NCI-H526 (cell line): Measurements from ENCODE around the gene CENPM.

Experiments
- DNase-seq, 2 experiments: peaks; one replicate each; lab custom pipeline; 2025; lab: John Stamatoyannopoulos, UW

The CENPM gene

DNA sequence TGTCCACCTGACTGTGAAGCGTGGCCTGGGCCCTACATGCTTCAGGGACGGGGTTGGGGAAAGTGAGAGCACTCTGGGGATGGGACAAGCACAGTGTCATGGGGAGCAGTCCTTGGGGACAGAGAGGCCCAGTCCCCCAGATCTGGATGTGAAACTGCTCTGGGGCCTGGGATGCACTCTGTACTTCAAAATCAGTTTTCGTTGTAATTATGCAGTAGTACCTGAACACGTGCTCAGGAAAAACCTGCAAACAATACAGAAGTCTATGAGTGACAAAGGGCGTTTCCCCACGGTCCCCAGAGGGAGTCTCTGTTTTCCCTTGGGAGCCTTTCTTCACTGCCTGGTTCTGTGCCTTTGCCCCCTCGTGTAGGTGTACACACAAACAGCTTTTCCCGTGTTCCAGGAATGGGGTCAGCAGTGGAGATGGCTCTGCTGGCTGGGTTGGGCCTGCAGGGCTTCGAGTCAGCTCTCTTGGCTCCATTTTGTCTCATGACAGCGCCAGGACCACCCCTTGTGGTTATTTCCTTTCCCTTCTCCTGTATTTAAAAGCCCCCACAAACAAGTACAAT lies 15.2 kb downstream of the CENPM start:
- DNase-seq = peak in 1 of 2 experiments; percentile 49

DNA sequence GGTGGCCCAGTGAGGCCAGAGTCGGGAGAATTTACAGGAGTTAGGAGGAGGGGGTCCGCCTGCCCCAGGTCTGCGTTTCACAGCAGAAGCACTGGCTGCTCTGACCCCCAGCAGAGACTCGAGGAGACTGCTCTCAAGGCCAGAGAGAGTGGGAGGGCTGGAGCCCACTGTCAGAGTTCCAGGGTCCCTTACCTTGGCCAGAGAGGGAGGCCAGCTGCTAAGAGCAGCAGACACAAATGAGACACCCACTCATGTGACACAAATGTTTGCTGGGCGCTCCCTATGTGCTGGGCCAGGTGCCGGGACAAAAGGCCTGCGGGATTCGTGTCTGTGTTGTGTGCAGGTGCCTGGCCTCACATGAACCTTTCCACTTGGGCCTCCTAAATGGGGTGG lies 17.5 kb downstream of the CENPM start:
- no peak for DNase-seq

DNA sequence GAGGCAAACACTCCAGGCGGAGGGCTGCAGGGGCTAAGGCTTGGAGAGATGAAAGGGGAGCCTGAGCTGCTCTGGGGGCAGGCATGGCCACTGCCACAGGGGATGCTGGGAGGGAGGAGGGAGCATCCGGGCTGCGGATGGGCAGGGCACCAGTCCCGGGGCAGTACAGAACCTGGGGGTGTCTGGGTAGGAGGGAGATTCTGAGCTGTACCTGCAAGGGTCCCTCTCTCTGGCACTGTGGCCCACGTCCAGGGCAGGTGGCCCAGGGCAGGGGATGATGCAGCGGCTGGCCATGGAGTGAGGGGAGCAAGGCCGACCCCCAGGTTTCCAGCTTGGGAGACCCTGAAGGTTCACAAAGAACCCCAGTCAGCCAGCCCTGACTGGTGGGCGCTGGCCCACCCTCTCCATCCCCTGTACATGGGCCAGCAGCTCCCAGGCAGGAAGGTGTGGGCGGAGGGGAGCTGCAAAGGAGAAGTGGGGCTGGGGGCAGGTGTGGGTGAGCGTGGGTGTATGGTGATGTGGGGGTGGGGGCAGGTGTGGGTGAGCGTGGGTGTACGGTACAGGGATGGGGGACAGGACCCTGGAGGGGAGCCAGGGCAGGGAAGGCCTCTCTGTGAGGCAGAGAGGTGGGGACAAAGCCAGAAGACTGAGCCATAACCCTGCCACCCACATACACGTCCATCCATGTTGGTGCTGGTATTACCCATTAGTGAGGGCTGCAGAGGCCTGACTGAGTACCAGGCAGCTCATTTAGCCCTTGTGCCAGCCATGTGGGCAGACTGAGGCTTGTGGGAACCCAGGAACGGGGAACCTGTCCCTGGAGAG lies 18.1 kb downstream of the CENPM start:
- no peak for DNase-seq

DNA sequence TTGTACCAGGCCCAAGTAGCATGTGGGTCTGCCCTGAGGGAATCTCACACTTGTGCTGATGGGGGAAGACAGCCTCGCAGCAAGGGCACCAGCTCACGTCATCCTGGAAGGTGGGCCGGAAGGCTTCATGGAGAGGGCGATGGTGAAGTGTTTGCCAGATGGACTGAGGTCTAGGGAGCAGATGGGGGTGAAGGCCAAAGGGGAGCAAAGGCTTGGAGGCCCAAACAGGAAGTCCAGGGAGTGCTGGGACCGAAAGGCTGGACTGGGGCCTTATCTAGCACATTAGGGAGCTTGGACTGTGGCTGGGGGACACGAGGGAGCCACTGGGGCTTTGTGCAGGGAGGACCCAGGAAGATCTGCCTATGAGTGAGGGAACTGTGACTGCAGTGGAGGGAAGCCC lies 19.1 kb downstream of the CENPM start:
- no peak for DNase-seq

DNA sequence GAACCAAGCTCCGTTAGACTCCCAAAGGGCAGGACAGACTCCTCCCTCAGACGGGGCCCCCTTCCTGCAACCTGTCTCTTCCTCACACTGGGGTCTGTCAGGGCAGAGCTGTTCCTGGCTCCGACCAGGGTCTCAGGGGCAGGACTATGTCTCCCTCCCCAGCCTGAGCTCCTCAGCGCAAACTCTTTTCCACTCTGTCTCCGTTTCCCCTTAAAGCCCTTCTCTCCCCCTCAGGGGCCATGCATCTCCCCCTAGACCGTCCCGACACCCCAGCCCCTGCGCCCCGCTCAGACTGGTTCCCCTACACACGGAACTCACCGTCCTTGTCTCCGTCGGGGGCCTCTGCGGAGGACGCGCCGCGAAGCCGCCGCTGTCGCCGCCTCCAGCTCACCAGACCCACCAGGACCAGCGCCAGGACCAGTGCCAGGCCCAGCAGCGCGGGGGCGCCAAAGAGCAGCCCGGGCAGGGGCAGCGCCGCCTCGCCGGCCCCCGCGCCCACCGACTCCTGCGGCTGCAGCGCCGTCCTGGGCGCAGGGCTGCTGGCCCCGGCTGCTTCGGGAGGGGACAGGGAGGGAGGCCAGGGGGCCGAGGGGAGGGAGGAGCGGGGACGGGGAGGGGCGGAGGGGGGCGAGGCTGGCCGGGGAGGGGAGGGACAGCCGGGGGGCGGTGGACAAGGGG lies 21.0 kb downstream of the CENPM start:
- DNase-seq = peak in 1 of 2 experiments; percentile 62

DNA sequence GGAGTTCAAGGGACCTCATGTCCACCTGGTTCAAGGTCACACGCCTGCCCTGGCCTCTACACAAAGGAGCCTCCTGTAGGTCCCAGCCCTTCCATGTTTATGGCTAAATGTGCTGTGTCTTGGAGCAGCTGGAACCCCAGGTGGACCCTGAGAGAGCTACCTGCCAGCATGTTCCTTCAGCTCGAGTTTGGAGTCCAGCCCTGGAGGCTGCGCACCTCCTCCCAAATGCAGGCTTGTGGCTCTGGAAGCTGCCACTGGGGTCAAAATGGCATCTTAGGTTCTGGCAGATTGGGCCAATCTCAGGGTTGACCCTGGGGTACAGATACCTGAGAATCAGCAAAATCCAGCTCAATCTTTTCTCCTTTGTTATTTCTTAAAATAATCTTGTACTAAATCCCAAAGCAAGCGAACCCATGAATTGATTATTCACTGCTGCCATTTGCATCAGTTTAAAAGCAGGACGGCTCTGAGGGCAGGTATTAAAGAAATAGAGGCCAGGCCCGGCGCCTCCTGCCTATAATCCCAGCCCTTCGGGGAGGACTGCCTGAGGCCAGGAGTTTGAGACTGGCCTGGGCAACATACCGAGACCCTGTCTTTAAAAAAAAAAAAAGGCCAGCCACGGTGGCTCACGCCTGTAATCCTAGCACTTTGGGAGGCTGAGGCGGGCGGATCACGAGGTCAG lies 23.2 kb downstream of the CENPM start:
- DNase-seq = no peak

DNA sequence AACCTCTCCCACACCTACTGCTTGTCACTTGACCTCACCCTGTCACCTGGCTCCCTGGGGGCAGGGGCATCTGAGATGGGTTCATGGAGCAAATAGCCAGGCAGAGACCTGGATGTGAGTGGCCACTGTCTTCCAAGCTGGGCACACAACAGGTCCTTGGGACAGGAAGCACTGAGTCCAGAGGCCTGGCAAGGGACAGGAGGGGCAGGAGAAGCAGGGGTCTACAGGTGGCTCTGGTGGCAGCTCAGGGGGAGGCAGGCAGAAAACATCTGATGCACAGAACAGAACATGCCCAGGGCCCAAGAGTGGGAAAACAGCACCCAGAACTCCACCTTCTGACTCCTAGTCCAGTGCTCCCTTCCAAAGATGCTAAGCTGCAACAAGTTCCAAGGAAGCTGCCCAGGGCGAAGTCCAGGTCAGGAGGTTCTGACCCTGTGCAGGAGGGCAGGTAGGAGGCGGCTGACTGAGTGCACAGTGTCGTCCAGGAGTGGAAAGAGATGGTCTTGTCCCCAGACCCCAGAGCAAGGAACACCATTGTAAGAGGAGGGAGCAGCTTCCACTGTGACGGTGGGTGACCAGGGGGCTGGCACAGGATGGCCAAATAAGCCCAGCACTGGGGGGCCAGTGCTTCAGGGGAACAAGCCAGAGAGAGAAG lies 23.9 kb downstream of the CENPM start:
- DNase-seq = no peak

DNA sequence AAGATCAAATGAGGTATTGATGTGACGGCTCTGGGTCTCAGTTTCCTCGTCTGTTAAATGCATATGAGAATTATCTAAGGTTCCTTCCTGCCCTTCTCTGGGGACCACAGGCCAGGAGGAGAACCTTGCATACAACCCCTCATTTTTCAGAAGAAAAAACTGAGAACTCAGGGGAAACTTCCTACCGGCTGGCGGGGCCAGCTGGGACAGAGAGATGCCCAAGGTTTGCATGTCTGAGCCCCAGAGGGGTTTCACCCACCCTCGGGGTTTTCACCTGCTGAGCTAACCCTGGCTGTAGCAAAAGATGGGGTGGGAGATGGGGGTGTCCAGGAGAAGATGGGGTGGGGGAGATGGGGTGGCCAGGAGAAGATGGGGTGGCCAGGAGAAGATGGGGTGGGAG lies 24.6 kb downstream of the CENPM start:
- no peak for DNase-seq

DNA sequence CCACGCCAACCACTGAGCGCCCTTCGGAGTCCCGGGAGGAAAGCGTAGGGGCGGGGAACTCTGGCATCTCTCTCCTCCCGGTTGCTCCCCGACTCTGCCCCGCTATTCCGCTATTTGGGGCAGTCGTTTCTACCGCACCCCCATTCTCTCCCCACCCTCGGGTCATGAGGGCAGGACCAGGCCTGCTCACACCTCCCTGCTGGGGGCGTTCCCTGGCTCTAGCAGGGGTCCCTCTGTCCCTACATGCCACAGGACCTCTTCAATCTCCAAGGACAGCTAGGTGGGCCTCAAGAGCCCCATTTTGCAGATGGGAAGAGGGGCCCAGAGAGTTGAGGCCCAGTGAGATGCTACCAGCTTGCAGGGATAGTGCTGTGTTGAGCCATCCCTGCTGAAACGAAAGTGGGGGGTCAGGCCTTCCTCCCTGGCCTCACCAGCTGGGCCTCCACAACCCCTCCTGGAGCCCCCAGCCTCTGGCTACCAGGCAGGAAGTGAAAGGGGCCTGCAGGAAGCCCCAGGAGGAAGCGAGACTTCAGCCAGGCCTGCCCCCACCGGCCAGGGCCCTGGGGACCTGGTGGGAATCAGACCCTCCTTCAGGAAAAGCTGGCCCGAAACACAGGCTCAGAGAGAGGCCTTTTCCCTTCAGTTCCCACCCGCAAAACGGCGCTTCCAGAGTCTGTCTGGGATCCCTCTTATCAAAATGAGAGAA lies 26.5 kb downstream of the CENPM start:
- DNase-seq = no peak

DNA sequence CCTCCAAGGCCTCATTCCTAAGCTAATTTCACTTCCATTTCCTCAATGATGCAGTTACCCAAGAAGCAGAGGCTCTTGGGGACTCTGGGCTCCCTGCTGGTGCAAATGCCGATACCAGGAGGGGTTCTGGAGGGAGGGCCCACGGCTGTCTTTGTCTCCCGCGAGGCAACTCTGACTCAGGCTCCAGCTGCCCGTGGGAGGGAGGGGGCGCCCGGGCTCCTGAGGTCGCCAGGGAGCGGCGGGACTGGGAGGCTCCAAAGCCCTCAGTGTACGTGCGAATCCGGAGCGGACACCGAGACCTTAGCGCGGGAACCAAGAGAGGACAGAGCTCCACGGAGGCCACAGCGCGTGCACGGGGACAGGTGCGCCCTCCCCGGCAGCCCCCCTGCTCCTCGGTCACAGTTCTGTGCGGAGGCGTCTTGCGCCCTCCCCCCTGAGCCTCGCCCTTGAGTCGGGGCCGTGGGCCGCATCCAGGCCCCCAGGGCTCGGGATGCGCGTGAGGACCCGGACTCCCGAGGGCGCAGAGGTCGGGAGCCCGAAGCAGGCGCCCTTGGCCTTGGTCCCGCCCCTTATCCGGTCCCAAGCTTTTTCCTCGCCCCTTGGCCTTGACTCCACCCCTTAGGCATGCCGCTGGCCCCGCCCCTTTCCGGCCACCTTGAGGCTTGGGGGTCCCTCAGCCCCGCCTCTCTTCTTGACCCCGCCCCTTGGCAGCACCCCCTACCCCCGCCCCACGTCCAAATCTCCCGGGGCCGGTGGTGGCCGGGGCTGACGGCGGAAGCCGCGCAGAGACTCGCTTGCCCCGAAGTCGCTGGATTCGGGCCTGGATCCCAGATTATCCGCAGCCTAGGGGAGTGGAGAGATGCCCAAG lies 27.4 kb downstream of the CENPM start:
- DNase-seq = peak in 1 of 2 experiments; percentile 54

DNA sequence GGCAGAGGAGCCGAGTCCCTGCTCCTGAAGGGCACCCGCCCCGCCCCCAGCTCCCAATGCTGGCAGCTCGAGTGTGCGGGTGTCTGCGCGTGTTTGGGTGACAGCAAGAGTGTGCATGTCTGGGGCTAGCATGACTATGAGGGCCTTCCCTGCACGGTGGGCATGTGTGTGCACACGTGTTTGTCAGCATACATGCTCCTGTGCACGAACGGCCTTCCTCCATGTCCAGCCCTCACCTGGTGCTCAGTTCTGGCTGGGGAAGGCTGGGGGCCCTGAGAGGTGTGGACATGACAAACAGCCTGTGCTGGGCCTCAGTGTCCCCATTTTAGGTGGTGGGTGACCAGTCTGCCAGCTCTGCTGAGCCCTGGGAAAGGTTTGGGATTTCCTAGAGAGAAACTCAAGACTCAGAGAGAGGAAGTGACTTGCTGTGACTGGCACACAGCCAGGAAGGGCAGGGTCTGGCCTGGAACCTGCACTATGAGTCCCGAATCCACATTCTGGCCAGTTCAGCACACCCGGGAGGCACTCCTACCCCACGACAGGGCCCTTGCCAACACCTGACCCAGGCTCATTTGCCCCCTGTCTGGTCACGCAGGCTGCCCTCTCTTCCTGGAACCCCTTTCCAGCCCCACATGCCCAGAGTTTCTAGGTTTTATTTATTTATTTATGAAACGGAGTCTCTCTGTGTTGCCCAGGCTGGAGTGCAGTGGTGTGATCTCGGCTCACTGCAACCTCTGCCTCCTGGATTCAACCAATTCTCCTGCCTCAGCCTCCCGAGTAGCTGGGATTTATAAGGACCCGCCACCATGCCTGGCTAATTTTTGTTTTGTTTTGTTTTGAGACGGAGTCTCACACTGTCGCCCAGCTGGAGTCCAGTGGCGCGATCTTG lies 28.8 kb downstream of the CENPM start:
- DNase-seq = peak in 1 of 2 experiments; percentile 21

DNA sequence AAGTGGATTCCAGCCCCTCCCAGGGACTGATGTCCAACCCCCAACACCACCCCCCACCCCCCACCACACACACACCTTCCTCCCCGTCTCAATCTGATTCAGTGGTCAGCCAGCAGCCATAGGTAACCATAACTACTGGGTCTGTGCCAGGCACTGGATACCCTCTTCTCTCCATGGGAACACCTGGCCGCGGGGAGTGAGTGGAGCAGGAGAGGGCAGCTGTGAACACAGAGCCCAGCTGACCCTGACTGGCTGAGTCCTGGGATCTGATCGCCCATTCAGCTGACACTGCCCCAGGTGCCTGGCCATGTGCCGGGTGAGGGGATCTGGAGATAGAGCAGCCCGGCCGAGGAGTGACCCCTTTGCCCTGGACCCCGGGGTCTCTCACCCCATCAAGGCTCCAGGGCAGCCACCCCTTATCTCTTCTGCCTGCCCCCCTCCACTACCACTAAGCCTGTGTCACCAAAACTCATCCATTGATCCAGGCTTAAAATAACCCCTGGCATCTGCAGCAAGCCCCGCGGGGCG lies 29.5 kb downstream of the CENPM start:
- no peak for DNase-seq

DNA sequence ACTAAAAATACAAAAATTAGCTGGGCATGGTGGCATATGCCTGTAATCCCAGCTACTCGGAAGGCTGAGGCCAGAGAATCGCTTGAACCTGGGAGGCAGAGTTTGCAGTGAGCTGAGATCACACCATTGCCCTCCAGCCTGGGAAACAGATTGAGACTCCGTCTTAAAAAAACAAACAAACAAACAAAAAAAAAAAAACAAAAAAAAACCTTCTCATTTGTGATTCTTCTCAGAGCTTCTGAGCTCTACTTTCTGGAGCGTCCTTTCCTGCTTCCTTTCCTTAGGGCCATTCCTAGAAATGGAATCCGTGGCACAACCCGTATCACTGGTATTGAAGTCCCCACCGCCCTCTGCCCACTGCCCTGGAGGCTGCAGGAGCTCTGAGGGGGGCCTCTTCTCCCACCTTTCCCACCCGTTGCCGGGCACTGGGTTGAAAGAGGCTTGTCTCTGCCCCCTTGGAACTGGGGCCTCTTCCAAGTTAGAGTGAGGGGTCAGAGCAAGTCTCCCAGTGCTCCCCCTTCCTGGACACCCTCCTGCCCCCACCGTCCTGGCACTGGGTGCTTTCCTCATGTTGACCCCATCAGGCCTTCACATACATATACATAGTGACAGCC lies 30.1 kb downstream of the CENPM start:
- no peak for DNase-seq

DNA sequence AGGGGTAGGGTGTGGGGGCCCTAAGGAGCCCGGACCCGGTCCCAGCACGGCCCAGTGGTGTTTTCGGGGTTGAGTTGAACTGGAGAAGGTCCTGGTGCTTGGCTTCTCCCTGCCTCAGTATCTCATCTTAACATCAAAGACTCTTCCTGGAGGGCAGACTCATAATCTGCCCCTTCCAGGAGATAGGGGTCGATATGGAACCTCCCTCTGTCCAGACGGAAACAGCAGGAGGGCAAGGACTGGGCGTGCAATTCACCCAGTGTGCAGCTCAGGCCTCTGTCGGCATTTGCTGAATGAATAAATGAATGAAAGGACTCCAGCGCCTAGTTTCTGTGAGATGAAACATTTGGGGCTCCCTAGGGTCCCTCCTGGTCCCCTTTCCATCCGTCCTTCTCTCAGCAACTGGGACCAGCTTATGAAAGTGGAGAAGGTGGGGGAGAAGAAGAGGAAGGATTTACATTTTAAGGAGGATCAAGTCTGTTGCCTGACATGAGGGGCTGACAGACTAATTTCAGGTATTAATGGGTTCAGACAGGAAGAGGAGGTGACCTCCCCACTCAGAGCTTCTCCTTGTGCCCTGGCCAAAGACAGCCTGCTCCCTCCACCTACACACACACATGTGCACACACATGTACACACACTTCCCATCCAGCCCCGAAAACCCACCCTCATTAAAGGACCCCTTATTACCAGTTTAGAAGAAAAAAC lies 31.0 kb downstream of the CENPM start:
- DNase-seq = no peak

DNA sequence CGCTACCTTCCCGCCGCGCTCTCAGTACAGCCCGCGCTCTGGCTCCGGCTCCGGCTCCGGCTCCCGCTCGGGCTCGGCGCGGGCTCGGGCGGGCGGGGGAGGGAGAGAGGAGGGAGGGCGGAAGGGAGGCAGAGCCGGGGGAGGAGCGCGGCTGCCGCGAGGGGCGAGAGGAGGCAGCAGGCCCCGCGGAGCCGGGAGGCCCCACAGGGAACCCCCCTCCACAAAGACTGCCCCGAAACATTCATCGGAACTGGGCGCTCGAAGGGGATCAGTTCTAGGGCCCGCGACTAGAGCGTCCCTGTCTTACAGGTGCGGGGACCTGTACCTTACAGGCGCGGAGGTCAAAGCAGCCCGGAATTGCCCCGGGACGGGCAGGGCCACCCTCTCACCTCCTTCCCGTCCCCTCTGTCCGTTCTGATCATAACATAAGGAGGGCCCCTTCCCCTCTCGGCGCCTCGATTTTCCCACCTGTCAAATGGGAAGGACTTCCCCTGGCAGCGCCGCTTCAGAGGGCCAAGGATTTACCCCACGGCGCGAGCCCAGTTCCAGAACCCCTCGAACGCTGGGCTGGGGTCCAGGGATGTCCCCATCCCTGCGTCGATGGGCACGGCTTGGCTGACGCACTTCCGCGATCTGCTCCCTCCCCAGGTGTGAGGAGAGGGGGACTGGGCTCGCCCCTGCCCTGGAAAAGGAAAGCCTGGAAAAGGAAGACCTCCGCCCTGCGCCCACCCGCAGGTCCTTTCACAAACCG lies 31.7 kb downstream of the CENPM start, which contains the start of gene SHISA8:
TSS of gene SHISA8 (minus strand) at position 40 of the 751 bp plus-strand sequence. CDS start 407 bp downstream, outside the sequence.
- DNase-seq = peak in 1 of 2 experiments; percentile 37

DNA sequence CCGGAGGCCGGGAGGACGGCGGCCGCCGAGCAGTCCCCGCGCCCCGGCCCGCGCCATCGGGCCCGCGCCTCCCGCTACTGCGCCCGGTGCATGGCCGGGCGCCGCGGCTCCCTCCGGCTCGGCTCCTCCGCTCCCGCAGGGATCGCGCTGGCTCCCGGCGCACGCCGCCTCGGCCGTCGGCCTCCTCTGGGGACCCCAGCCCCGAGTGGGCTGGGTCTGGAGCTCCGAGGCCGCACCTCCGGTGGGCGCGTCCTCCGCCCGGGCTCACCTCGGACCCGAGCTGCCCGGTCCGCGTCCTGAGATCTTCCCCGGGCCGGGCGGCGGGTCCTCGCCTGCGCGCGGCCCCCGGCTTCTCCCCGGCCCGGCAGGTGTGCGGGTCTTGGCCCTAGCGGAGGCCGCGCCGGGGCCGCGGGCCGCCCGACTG lies 32.3 kb downstream of the CENPM start:
- DNase-seq = no peak
